Smooth muscle cell (in vitro differentiated cells): ENCODE results near the gene MCMBP. TPM values are rescaled to one million over a fixed set of nuclear protein-coding genes. Genes with fewer than 3 reads are reported as not detected.

Source experiments
- DNase-seq: peaks from one replicate; lab custom pipeline; 2025; ENCODE audit not compliant: unreplicated experiment; lab: John Stamatoyannopoulos, UW
- H2AFZ ChIP-seq: fragments of 200-600 bp; sonication (generic); 2 replicates; pipeline ENCODE4 v1.6.0; 2016; ENCODE audit warnings: antibody characterized with exemption, low read depth, mild to moderate bottlenecking
- H3F3A ChIP-seq: fragments of 200-600 bp; sonication (generic); 2 replicates; pipeline ENCODE4 v1.6.0; 2017; ENCODE audit warnings: antibody characterized with exemption, low read depth
- H3K27ac ChIP-seq: fragments of 200-600 bp; sonication (generic); 2 replicates; pipeline ENCODE4 v1.5.1; 2016; ENCODE audit warnings: low read depth, mild to moderate bottlenecking
- H3K27me3 ChIP-seq: fragments of 200-600 bp; sonication (generic); 2 replicates; pipeline ENCODE4 v1.6.1; 2016; ENCODE audit warnings: low read depth, mild to moderate bottlenecking
- H3K36me3 ChIP-seq: fragments of 200-600 bp; sonication (generic); 2 replicates; pipeline ENCODE4 v1.5.1; 2016; ENCODE audit warnings: low read depth
- H3K4me1 ChIP-seq: fragments of 200-600 bp; sonication (generic); 2 replicates; pipeline ENCODE4 v1.5.1; 2016; ENCODE audit warnings: low read depth
- H3K4me2 ChIP-seq: fragments of 200-600 bp; sonication (generic); 2 replicates; pipeline ENCODE4 v1.6.0; 2016; ENCODE audit warnings: mild to moderate bottlenecking
- H3K4me3 ChIP-seq: fragments of 200-600 bp; sonication (generic); 2 replicates; pipeline ENCODE4 v1.5.1; 2016; ENCODE audit warnings: mild to moderate bottlenecking
- H3K79me2 ChIP-seq: fragments of 200-600 bp; sonication (generic); 2 replicates; pipeline ENCODE4 v1.6.0; 2016; ENCODE audit warnings: low read depth, mild to moderate bottlenecking
- H3K9ac ChIP-seq: fragments of 200-600 bp; sonication (generic); 2 replicates; pipeline ENCODE4 v1.6.0; 2016; ENCODE audit warnings: low read depth
- H3K9me3 ChIP-seq: fragments of 200-600 bp; sonication (generic); replicated peaks from 2 replicates; pipeline ENCODE4 v1.5.1; 2016; ENCODE audit warnings: low read depth
- H4K20me1 ChIP-seq: fragments of 200-600 bp; sonication (generic); 2 replicates; pipeline ENCODE4 v1.6.0; 2016; ENCODE audit warnings: low read depth
- WGBS: methylation state at CpG from one replicate; pipeline ENCODE4 v1.1.7; 2016; ENCODE audit warnings: low lambda C conversion rate; 5-methylcytosine and 5-hydroxymethylcytosine counted together
- polyA plus RNA-seq: library from polyadenylated mRNA; unstranded; fragments of >200 nt; fragmentation: Nextera tagmentation; extraction: Ambion mirVana; gene quantifications from 2 replicates; pipeline ENCODE4 v1.2.1, GENCODE V29; 2016
- total RNA-seq: library from RNA; depleted of rRNA; stranded (reverse); fragments of >200 nt; gene quantifications from 2 replicates; pipeline ENCODE4 v1.2.3, GENCODE V29; 2014
- TF ChIP-seq, protein P1 (sequence below): fragments of 200-600 bp; sonication (generic); IDR thresholded peaks from 2 replicates; pipeline ENCODE4 v1.5.1; 2017; ENCODE audit warnings: borderline replicate concordance, mild to moderate bottlenecking, antibody characterized with exemption; ENCODE audit not compliant: insufficient read depth, poor library complexity, severe bottlenecking

The MCMBP gene
- total and polyA plus RNA-seq, 2 experiments from 2014 or later: 42.5 to 57.4 TPM

DNA sequence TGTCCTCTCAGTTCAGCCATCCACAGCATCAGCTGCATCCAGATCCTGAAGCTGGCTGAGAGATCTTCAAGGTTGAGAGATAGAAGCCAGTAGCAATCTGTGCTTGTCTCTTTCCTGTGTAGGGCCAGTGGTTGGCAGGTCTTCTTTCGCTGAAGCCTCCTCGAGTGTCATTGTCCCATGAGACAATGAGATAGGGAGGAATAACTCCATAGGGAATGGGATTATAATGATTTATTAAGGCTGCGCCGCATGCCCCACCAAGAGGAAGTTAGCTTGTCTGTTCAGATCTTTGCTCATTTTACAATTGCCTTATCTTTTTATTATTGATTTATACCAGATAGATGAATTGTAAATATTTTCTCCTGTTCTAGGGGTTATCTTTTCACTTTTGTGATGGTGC lies 61.5 kb downstream of the MCMBP start:
- DNase-seq: no peak
- Histone ChIP-seq H3K9ac (no peak overlapping the region), H2AFZ (no peak overlapping the region), H4K20me1 (no peaks in the 10 kb centered on the region), H3K9me3 (no peaks in the 10 kb centered on the region), H3K4me3 (no peak overlapping the region), H3K4me1 (no peaks in the 10 kb centered on the region), H3K4me2 (no peak overlapping the region), H3K36me3 (no peaks in the 10 kb centered on the region), H3K79me2 (no peaks in the 10 kb centered on the region), H3K27me3 (no peaks in the 10 kb centered on the region), H3K27ac (no peak overlapping the region), H3F3A (peaks cover 6% of the 10 kb centered on the region)
- TF ChIP-seq, protein P1, sequence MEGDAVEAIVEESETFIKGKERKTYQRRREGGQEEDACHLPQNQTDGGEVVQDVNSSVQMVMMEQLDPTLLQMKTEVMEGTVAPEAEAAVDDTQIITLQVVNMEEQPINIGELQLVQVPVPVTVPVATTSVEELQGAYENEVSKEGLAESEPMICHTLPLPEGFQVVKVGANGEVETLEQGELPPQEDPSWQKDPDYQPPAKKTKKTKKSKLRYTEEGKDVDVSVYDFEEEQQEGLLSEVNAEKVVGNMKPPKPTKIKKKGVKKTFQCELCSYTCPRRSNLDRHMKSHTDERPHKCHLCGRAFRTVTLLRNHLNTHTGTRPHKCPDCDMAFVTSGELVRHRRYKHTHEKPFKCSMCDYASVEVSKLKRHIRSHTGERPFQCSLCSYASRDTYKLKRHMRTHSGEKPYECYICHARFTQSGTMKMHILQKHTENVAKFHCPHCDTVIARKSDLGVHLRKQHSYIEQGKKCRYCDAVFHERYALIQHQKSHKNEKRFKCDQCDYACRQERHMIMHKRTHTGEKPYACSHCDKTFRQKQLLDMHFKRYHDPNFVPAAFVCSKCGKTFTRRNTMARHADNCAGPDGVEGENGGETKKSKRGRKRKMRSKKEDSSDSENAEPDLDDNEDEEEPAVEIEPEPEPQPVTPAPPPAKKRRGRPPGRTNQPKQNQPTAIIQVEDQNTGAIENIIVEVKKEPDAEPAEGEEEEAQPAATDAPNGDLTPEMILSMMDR: no peak
- WGBS: 97% methylated on average over 4 of the region's 4 CpGs

GRCh38 chr10:119807960-119808697 lies 64.5 kb downstream of the MCMBP start:
- TF ChIP-seq, protein P1: no peak
- H3K4me2 ChIP-seq: no peak overlapping the region
- no peaks in the 10 kb centered on the region for H3K4me1 ChIP-seq
- H4K20me1 ChIP-seq: no peaks in the 10 kb centered on the region
- no peak overlapping the region for H2AFZ ChIP-seq
- peak overlapping the region; percentile 65 for H3K27ac ChIP-seq
- H3K27me3 ChIP-seq: no peaks in the 10 kb centered on the region
- no peaks in the 10 kb centered on the region for H3K9me3 ChIP-seq
- peaks cover 6% of the 10 kb centered on the region for H3F3A ChIP-seq
- no peak overlapping the region for H3K9ac ChIP-seq
- H3K4me3 ChIP-seq: no peak overlapping the region
- WGBS: 72% methylated on average over 3 of the region's 3 CpGs
- DNase-seq: no peak
- H3K79me2 ChIP-seq: no peaks in the 10 kb centered on the region
- no peaks in the 10 kb centered on the region for H3K36me3 ChIP-seq

- H3F3A ChIP-seq: peaks cover 6% of the 10 kb centered on the region
- no peak overlapping the region for H3K27ac ChIP-seq
- no peak overlapping the region for H3K4me2 ChIP-seq
- H4K20me1 ChIP-seq: no peaks in the 10 kb centered on the region
- no peaks in the 10 kb centered on the region for H3K9me3 ChIP-seq
- H3K4me1 ChIP-seq: no peaks in the 10 kb centered on the region
- H3K27me3 ChIP-seq: no peaks in the 10 kb centered on the region
- WGBS: 98% methylated on average over 11 of the region's 11 CpGs
- H2AFZ ChIP-seq: no peak overlapping the region
- no peak overlapping the region for H3K9ac ChIP-seq
- no peak overlapping the region for H3K4me3 ChIP-seq
- H3K79me2 ChIP-seq: no peaks in the 10 kb centered on the region
- DNase-seq: no peak
- TF ChIP-seq, protein P1: no peak
- no peaks in the 10 kb centered on the region for H3K36me3 ChIP-seq
Observed at GRCh38 chr10:119806334-119807130, 66.1 kb downstream of the MCMBP start.
